GM04503 (cell line): ENCODE measurements around the gene FBXO31.

Source experiments
- DNase-seq: peaks from one replicate; pipeline ENCODE4 v3.0.0-alpha.2; 2012; ENCODE audit warnings: low read depth

Gene FBXO31

DNA sequence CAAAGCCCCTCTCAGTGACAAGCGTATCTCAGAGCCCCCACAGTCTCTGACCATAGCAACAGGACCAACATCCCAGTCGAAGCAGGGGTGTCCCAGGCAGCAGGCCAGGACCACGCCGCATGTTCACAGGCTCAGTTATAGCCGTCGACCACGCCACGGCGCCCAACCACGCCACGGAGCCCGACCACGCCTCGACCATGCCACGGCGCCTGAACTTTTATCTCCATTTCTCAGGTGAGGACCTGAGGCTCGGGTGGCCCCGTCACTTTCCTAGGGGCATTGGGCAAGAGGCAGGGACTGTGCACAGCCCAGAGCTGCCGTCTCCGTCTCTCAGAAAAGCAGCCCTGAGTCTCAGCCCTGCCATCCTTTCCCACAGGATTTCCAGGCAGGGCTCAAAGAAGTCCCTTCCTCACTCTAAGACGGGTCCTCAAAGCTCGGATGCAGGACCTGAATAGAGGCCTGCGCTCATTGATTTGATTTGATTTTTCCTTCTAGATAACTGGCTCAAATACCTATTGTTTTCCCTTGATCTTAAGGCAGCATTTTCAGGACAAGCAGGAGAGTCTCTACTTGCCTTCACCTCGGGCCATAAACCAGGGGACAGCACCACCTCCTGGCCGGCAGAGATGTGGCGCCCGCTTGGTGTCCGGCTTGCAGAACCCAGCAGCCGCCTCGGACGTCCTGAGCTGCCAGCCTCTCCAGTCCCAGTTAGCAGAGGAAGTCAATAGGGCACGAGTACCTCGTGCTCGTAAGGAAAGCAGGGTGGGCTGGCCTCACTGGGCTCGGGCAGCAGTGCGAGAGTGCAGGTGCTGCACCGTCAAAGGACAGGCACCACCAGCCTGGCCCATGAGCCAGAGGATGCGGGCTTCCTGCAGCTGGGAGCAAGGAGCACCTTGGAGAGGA is 105.1 kb downstream of the FBXO31 start:
- DNase-seq = peak; percentile 8
